Ishikawa (cell line): ENCODE measurements around the gene KCNN3.

ENCODE experiments used
- CEBPB ChIP-seq: IDR thresholded peaks from 2 replicates; pipeline ENCODE4 v1.6.1; 2012
- CREB1 ChIP-seq: IDR thresholded peaks from 2 replicates; pipeline ENCODE4 v1.6.1; 2012; ENCODE audit warnings: low read depth
- EGR1 ChIP-seq: IDR thresholded peaks from 2 replicates; pipeline ENCODE4 v1.6.1; 2012
- EP300 ChIP-seq: IDR thresholded peaks from 2 replicates; pipeline ENCODE4 v1.6.1; 2012; ENCODE audit warnings: borderline replicate concordance
- FOXM1 ChIP-seq: IDR thresholded peaks from 2 replicates; pipeline ENCODE4 v1.6.1; 2012; ENCODE audit warnings: low read depth, borderline replicate concordance
- MAX ChIP-seq: IDR thresholded peaks from 2 replicates; pipeline ENCODE4 v1.6.1; 2012
- NFIC ChIP-seq: IDR thresholded peaks from 2 replicates; pipeline ENCODE4 v1.6.1; 2012
- RAD21 ChIP-seq: IDR thresholded peaks from 2 replicates; pipeline ENCODE4 v1.6.1; 2012; ENCODE audit warnings: low read depth
- TAF1 ChIP-seq: IDR thresholded peaks from 2 replicates; pipeline ENCODE4 v1.6.1; 2012; ENCODE audit warnings: low read depth, mild to moderate bottlenecking
- TCF12 ChIP-seq: IDR thresholded peaks from 2 replicates; pipeline ENCODE4 v1.6.1; 2012; ENCODE audit warnings: low read depth
- TEAD4 ChIP-seq: IDR thresholded peaks from 2 replicates; pipeline ENCODE4 v1.6.1; 2012
- USF1 ChIP-seq: IDR thresholded peaks from 2 replicates; pipeline ENCODE4 v1.6.1; 2012
- YY1 ChIP-seq: IDR thresholded peaks from 2 replicates; pipeline ENCODE4 v1.6.1; 2012; ENCODE audit warnings: low read depth
- ZBTB7A ChIP-seq: IDR thresholded peaks from 2 replicates; pipeline ENCODE4 v1.6.1; 2012; ENCODE audit warnings: low read depth
- TF ChIP-seq, protein P1 (sequence below): IDR thresholded peaks from 2 replicates; pipeline ENCODE4 v1.6.1; 2012; ENCODE audit warnings: low read depth, mild to moderate bottlenecking

KCNN3 gene

GRCh38 chr1:154661110-154661509 is 209.0 kb downstream of the KCNN3 start:
- TF ChIP-seq RAD21 = no peak
- TF ChIP-seq TCF12 = no peak
- no peak for TF ChIP-seq EP300
- no peak for TF ChIP-seq MAX
- TF ChIP-seq USF1 = no peak
- TF ChIP-seq TEAD4 = no peak

DNA sequence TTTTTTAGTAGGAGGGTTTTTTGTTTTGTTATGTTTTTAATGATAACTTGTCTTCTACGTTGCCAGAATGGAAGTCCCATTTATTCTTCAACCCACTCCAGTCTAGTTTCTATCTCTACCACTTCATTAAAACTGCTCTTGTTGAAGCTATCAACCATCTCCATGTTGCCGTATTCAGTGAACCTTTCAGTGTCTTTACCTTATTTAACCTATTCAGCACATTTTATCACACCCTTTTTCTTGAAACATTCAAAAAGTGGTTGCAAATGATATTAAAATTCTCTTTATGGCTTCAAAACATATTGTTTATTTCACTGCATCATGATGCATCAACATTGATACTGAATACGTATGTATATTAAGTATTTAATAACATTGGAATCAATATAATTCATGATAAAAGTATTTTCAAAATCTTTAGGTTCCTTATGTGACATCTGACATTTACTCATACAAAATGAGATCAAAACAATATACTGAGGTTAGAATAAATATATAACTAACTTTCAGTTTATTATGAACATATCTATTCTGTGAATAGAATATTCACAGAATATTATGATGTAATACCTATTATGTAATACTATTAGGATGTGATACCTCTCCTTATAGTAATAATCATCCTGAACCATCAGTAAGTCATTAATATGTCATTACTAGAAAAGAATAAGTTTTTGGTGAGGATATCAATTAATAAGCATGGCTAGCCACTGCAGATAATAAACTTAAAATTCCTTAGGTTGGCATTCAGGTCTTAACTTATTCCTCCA is 210.1 kb downstream of the KCNN3 start:
- TF ChIP-seq FOXM1 (no peak), USF1 (no peak), ZBTB7A (no peak), RAD21 (no peak), YY1 (no peak), TCF12 (no peak), TEAD4 (no peak), CEBPB (no peak), MAX (no peak), CREB1 (no peak), EGR1 (no peak), TAF1 (no peak), EP300 (no peak), NFIC (no peak)
- TF ChIP-seq, protein P1, sequence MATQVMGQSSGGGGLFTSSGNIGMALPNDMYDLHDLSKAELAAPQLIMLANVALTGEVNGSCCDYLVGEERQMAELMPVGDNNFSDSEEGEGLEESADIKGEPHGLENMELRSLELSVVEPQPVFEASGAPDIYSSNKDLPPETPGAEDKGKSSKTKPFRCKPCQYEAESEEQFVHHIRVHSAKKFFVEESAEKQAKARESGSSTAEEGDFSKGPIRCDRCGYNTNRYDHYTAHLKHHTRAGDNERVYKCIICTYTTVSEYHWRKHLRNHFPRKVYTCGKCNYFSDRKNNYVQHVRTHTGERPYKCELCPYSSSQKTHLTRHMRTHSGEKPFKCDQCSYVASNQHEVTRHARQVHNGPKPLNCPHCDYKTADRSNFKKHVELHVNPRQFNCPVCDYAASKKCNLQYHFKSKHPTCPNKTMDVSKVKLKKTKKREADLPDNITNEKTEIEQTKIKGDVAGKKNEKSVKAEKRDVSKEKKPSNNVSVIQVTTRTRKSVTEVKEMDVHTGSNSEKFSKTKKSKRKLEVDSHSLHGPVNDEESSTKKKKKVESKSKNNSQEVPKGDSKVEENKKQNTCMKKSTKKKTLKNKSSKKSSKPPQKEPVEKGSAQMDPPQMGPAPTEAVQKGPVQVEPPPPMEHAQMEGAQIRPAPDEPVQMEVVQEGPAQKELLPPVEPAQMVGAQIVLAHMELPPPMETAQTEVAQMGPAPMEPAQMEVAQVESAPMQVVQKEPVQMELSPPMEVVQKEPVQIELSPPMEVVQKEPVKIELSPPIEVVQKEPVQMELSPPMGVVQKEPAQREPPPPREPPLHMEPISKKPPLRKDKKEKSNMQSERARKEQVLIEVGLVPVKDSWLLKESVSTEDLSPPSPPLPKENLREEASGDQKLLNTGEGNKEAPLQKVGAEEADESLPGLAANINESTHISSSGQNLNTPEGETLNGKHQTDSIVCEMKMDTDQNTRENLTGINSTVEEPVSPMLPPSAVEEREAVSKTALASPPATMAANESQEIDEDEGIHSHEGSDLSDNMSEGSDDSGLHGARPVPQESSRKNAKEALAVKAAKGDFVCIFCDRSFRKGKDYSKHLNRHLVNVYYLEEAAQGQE = no peak

GRCh38 chr1:154657556-154657955 is 212.5 kb downstream of the KCNN3 start:
- TF ChIP-seq TCF12 = no peak
- TF ChIP-seq NFIC = no peak
- no peak for TF ChIP-seq CEBPB
- no peak for TF ChIP-seq EP300
- no peak for TF ChIP-seq MAX
- no peak for TF ChIP-seq FOXM1
- TF ChIP-seq TEAD4 = no peak
- TF ChIP-seq TAF1 = no peak
- no peak for TF ChIP-seq EGR1
- TF ChIP-seq, protein P1 = no peak

- no peak for TF ChIP-seq MAX
- TF ChIP-seq CEBPB = no peak
- TF ChIP-seq FOXM1 = no peak
- TF ChIP-seq ZBTB7A = no peak
- TF ChIP-seq EGR1 = no peak
Measured at GRCh38 chr1:154652893-154653292, 217.2 kb downstream of the KCNN3 start.
